ENCODE results near the gene VAV3. TPM values are rescaled to one million over a fixed set of nuclear protein-coding genes. Genes with fewer than 3 reads are reported as not detected.

VAV3 gene
- total RNA-seq, 4 donors from 2014 or later: 2.2 to 20.4 (median 4.0) TPM

GRCh38 chr1:107575226-107575625, 389.8 kb downstream of the VAV3 start:
- WGBS, 2 donors: 79 to 80% methylated on average over 3 of the region's 3 CpGs
- Histone ChIP-seq H3K4me1 (no peaks in the 10 kb centered on the region), H3K27me3 (no peaks in the 10 kb centered on the region), H3K36me3 (no peaks in the 10 kb centered on the region), H3K27ac (no peak overlapping the region), H3K4me3 (no peak overlapping the region), H3K9me3 (no peaks in the 10 kb centered on the region)
- TF ChIP-seq CTCF (IDR thresholded peaks at IDR 0.05): no peak
- no peak for TF ChIP-seq EP300 (IDR thresholded peaks at IDR 0.05)
- no peak for TF ChIP-seq POLR2A (IDR thresholded peaks at IDR 0.05)
- no peak for DNase-seq (ENCODE audit: low spot score in 2 of 2)

- H3K36me3 ChIP-seq: no peaks in the 10 kb centered on the region
- 90% methylated on average over 6 of the region's 6 CpGs for WGBS, 2 donors
- H3K27ac ChIP-seq: no peak overlapping the region
- H3K27me3 ChIP-seq: no peaks in the 10 kb centered on the region
- no peak for DNase-seq (ENCODE audit: low spot score in 2 of 2)
- no peak overlapping the region for H3K4me3 ChIP-seq
- H3K9me3 ChIP-seq: no peaks in the 10 kb centered on the region
- no peak for TF ChIP-seq CTCF (IDR thresholded peaks at IDR 0.05)
- no peak for TF ChIP-seq POLR2A (IDR thresholded peaks at IDR 0.05)
- no peak for TF ChIP-seq EP300 (IDR thresholded peaks at IDR 0.05)
- H3K4me1 ChIP-seq: no peaks in the 10 kb centered on the region
Observed at GRCh38 chr1:107574044-107574443, 390.9 kb downstream of the VAV3 start.

- DNase-seq (ENCODE audit: low spot score in 2 of 2): peak in 1 of 2 donors; percentile 12
- WGBS, 2 donors: 47 to 50% methylated on average over 3 of the region's 3 CpGs
- no peaks in the 10 kb centered on the region for H3K27me3 ChIP-seq
Observed at GRCh38 chr1:107572674-107573211, 392.2 kb downstream of the VAV3 start.

GRCh38 chr1:107570768-107571167, 394.2 kb downstream of the VAV3 start:
- 94 to 96% methylated on average over 15 of the region's 15 CpGs for WGBS, 2 donors
- Histone ChIP-seq H3K36me3 (no peaks in the 10 kb centered on the region), H3K4me3 (no peak overlapping the region), H3K9me3 (no peaks in the 10 kb centered on the region), H3K27ac (no peak overlapping the region), H3K27me3 (no peaks in the 10 kb centered on the region), H3K4me1 (no peaks in the 10 kb centered on the region)
- TF ChIP-seq CTCF (IDR thresholded peaks at IDR 0.05): no peak
- TF ChIP-seq POLR2A (IDR thresholded peaks at IDR 0.05): no peak
- no peak for TF ChIP-seq EP300 (IDR thresholded peaks at IDR 0.05)
- DNase-seq (ENCODE audit: low spot score in 2 of 2): no peak

More at GRCh38 chr1:107572674-107573211, 392.2 kb downstream of the VAV3 start:
- no peak for TF ChIP-seq CTCF (IDR thresholded peaks at IDR 0.05)
- no peak for TF ChIP-seq POLR2A (IDR thresholded peaks at IDR 0.05)
- TF ChIP-seq EP300 (IDR thresholded peaks at IDR 0.05): no peak
- no peaks in the 10 kb centered on the region for H3K9me3 ChIP-seq
- no peak overlapping the region for H3K27ac ChIP-seq
- no peak overlapping the region for H3K4me3 ChIP-seq
- H3K36me3 ChIP-seq: no peaks in the 10 kb centered on the region
- no peaks in the 10 kb centered on the region for H3K4me1 ChIP-seq

- Histone ChIP-seq H3K4me3 (no peak overlapping the region), H3K9me3 (no peaks in the 10 kb centered on the region), H3K4me1 (no peaks in the 10 kb centered on the region), H3K27me3 (no peaks in the 10 kb centered on the region), H3K36me3 (no peaks in the 10 kb centered on the region), H3K27ac (no peak overlapping the region)
- no peak for DNase-seq (ENCODE audit: low spot score in 2 of 2)
- 61 to 65% methylated on average over 3 of the region's 3 CpGs for WGBS, 2 donors
- TF ChIP-seq CTCF (IDR thresholded peaks at IDR 0.05) (no peak), EP300 (IDR thresholded peaks at IDR 0.05) (no peak), POLR2A (IDR thresholded peaks at IDR 0.05) (no peak)
Observed at GRCh38 chr1:107563441-107563840, 401.5 kb downstream of the VAV3 start.
